ENCODE data around the gene IER5.

The IER5 gene

DNA sequence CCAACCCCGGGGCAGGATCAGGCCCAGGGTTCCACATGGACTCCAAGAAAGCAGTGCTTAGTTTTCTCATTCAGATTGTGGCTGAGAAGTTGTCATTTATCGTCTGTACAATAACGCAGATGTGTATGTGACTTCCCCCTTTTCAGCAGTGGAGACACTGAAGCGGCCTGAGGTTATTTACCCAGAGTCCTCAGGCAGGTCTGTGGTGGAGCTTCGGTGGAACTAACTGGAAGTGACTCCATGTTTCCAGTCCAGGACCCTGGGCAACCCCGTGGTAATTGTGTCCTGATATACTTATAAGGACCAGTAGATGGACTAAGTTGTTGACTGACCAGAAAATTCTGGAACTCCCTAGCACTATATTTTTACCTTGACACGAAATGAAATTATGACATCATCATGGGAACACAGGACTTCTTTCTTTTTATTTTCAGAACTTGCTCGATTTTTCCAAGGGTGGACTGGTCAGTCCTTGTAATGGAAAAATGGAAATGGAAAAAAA is 1.0 kb upstream of the IER5 start:
- no peak for ATAC-seq
- TF ChIP-seq ZC3H10 (CRISPR knock-in tag; IDR thresholded peaks at IDR 0.05) (no peak), CSDC2 (CRISPR knock-in tag; IDR thresholded peaks at IDR 0.05) (no peak), ZFP30 (CRISPR knock-in tag; IDR thresholded peaks at IDR 0.05) (no peak), SNAI2 (CRISPR knock-in tag; IDR thresholded peaks at IDR 0.05) (no peak), TCF4 (CRISPR knock-in tag; IDR thresholded peaks at IDR 0.05; ENCODE audit: borderline replicate concordance) (no peak), ZNF8 (CRISPR knock-in tag; IDR thresholded peaks at IDR 0.05) (no peak), CSRNP3 (CRISPR knock-in tag; IDR thresholded peaks at IDR 0.05) (no peak), ISL1 (CRISPR knock-in tag; IDR thresholded peaks at IDR 0.05) (no peak)

- TF ChIP-seq ARNTL (CRISPR knock-in tag; IDR thresholded peaks at IDR 0.05; ENCODE audit: borderline replicate concordance, low read depth) = no peak
- no peak for TF ChIP-seq ZFP30 (CRISPR knock-in tag; IDR thresholded peaks at IDR 0.05)
- TF ChIP-seq ISL1 (CRISPR knock-in tag; IDR thresholded peaks at IDR 0.05) = no peak
- TF ChIP-seq CSDC2 (CRISPR knock-in tag; IDR thresholded peaks at IDR 0.05) = no peak
- TF ChIP-seq ZNF8 (CRISPR knock-in tag; IDR thresholded peaks at IDR 0.05) = no peak
- no peak for TF ChIP-seq ESRRG (CRISPR knock-in tag; IDR thresholded peaks at IDR 0.05)
- no peak for TF ChIP-seq TOX (CRISPR knock-in tag; IDR thresholded peaks at IDR 0.05; ENCODE audit: borderline replicate concordance)
- TF ChIP-seq BACH2 (CRISPR knock-in tag; IDR thresholded peaks at IDR 0.05; ENCODE audit: borderline replicate concordance) = no peak
- TF ChIP-seq SNAI2 (CRISPR knock-in tag; IDR thresholded peaks at IDR 0.05) = no peak
- TF ChIP-seq, protein P1, sequence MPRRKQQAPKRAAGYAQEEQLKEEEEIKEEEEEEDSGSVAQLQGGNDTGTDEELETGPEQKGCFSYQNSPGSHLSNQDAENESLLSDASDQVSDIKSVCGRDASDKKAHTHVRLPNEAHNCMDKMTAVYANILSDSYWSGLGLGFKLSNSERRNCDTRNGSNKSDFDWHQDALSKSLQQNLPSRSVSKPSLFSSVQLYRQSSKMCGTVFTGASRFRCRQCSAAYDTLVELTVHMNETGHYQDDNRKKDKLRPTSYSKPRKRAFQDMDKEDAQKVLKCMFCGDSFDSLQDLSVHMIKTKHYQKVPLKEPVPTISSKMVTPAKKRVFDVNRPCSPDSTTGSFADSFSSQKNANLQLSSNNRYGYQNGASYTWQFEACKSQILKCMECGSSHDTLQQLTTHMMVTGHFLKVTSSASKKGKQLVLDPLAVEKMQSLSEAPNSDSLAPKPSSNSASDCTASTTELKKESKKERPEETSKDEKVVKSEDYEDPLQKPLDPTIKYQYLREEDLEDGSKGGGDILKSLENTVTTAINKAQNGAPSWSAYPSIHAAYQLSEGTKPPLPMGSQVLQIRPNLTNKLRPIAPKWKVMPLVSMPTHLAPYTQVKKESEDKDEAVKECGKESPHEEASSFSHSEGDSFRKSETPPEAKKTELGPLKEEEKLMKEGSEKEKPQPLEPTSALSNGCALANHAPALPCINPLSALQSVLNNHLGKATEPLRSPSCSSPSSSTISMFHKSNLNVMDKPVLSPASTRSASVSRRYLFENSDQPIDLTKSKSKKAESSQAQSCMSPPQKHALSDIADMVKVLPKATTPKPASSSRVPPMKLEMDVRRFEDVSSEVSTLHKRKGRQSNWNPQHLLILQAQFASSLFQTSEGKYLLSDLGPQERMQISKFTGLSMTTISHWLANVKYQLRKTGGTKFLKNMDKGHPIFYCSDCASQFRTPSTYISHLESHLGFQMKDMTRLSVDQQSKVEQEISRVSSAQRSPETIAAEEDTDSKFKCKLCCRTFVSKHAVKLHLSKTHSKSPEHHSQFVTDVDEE (CRISPR knock-in tag; IDR thresholded peaks at IDR 0.05) = no peak
- no peak for TF ChIP-seq ZFP3 (CRISPR knock-in tag; IDR thresholded peaks at IDR 0.05)
- no peak for TF ChIP-seq RARB (CRISPR knock-in tag; IDR thresholded peaks at IDR 0.05)
- no peak for TF ChIP-seq TCF4 (CRISPR knock-in tag; IDR thresholded peaks at IDR 0.05; ENCODE audit: borderline replicate concordance)
- no peak for TF ChIP-seq GLIS3 (CRISPR knock-in tag; IDR thresholded peaks at IDR 0.05)
- no peak for TF ChIP-seq ZNF70 (CRISPR knock-in tag; IDR thresholded peaks at IDR 0.05)
- TF ChIP-seq, protein P2, sequence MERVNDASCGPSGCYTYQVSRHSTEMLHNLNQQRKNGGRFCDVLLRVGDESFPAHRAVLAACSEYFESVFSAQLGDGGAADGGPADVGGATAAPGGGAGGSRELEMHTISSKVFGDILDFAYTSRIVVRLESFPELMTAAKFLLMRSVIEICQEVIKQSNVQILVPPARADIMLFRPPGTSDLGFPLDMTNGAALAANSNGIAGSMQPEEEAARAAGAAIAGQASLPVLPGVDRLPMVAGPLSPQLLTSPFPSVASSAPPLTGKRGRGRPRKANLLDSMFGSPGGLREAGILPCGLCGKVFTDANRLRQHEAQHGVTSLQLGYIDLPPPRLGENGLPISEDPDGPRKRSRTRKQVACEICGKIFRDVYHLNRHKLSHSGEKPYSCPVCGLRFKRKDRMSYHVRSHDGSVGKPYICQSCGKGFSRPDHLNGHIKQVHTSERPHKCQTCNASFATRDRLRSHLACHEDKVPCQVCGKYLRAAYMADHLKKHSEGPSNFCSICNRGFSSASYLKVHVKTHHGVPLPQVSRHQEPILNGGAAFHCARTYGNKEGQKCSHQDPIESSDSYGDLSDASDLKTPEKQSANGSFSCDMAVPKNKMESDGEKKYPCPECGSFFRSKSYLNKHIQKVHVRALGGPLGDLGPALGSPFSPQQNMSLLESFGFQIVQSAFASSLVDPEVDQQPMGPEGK (CRISPR knock-in tag; IDR thresholded peaks at IDR 0.05; ENCODE audit: borderline replicate concordance) = no peak
- TF ChIP-seq, protein P3, sequence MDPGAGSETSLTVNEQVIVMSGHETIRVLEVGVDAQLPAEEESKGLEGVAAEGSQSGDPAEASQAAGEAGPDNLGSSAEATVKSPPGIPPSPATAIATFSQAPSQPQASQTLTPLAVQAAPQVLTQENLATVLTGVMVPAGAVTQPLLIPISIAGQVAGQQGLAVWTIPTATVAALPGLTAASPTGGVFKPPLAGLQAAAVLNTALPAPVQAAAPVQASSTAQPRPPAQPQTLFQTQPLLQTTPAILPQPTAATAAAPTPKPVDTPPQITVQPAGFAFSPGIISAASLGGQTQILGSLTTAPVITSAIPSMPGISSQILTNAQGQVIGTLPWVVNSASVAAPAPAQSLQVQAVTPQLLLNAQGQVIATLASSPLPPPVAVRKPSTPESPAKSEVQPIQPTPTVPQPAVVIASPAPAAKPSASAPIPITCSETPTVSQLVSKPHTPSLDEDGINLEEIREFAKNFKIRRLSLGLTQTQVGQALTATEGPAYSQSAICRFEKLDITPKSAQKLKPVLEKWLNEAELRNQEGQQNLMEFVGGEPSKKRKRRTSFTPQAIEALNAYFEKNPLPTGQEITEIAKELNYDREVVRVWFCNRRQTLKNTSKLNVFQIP (CRISPR knock-in tag; IDR thresholded peaks at IDR 0.05; ENCODE audit: borderline replicate concordance, low read depth) = no peak
- TF ChIP-seq ZC3H10 (CRISPR knock-in tag; IDR thresholded peaks at IDR 0.05) = no peak
- ATAC-seq = no peak
These were observed 646 bp downstream of the IER5 start for GRCh38 chr1:181089017-181089675.

DNA sequence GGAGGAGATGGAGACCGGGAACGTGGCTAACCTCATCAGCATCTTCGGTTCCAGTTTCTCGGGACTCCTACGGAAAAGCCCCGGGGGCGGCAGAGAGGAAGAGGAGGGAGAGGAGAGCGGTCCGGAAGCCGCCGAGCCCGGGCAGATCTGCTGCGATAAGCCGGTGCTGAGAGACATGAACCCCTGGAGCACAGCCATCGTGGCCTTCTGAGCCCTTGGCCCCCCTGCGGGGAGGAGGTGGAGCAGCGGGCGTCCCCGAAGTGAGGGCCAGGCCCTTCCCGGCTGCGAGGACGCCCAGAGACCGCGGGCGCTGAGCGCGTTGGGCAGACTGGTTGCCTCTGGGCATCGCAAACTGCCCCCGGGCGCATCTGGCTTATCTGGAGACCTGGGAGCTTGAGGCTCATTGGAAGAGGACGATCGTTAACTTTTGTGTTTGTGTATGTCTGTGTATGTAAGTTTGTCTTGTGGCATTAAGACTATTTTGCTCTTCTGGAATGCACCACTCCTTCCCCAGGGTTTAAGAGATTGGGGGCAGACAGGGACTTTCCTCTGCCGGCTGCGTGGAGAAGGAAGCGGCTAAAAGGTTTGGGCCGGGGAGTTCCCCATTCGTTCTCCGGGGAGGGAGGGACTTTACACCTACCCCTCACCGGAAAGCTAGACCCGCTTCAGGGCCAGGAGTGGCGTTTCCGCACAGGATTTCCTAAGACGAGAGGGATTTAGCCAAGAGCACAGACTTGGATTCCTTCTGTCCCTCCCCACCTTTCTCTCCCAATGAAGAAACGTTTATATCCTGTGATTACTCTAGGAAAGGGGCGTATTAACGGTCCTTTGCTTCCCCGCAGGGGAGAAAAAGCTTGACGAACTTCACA is 1.4 kb downstream of the IER5 start:
- peak; percentile 8 for ATAC-seq
- TF ChIP-seq ZNF565 (CRISPR knock-in tag; conservative IDR thresholded peaks at IDR 0.05; ENCODE audit: low read depth) = no peak
- TF ChIP-seq RARB (CRISPR knock-in tag; IDR thresholded peaks at IDR 0.05) = 0 out of 2 replicates have a peak, but pooled peaks have one; percentile 39

Measured in SK-N-SH treated with all-trans-retinoic acid at 6 μM for 48 hours (cell line).